GM10266 (cell line): Measurements from ENCODE around the gene B4GALNT1.
"Not testable (repeated sequence)": the region's sequence is repeated elsewhere in the genome, so short reads cannot be mapped to it uniquely, and the experiment has no call there.

ENCODE experiments used
- DNase-seq: peaks from one replicate; pipeline ENCODE4 v3.0.0; 2012; ENCODE audit errors: extremely low spot score
- TF ChIP-seq, protein P1 (sequence below): IDR thresholded peaks from 2 replicates; pipeline ENCODE4 v1.5.1; 2012; ENCODE audit warnings: mild to moderate bottlenecking, low read depth; ENCODE audit not compliant: control insufficient read depth, insufficient read depth; ENCODE audit errors: missing control alignments

Gene B4GALNT1

DNA sequence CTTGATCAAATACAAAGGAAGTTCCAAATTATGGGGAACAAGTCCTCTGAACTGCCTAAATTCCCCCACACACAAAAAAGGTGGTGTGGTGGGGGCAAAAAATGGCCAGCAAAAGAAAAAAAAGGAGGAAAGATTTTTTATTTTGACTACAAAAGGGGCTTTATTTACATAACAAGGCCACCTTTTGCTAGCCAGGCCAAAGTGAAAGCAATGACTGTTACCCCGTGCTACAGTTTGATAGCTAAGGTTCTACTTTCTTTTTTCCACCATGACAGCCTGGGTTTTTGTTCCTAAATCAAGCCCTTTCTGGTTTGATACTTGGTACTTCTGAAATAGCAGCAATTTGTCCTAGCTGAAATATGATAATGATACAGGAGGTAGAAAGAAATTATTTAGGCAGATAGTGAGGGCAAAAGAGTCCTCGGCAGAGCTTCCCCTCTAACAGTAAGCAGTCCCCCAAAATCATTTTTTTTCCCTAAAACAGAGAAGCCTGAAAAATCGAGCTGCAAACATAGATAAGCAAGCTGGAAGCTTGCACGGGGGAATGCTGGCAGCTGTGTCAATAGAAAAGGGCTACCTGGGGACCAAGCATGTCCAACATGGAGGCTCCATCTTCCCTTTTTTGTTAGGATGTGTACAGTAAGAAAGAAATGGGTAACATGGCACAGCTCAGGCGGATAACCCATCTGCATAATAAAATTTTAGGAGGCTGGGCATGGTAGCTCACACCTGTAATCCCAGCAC lies 8.9 kb upstream of the B4GALNT1 start:
- DNase-seq: no peak
- TF ChIP-seq, protein P1, sequence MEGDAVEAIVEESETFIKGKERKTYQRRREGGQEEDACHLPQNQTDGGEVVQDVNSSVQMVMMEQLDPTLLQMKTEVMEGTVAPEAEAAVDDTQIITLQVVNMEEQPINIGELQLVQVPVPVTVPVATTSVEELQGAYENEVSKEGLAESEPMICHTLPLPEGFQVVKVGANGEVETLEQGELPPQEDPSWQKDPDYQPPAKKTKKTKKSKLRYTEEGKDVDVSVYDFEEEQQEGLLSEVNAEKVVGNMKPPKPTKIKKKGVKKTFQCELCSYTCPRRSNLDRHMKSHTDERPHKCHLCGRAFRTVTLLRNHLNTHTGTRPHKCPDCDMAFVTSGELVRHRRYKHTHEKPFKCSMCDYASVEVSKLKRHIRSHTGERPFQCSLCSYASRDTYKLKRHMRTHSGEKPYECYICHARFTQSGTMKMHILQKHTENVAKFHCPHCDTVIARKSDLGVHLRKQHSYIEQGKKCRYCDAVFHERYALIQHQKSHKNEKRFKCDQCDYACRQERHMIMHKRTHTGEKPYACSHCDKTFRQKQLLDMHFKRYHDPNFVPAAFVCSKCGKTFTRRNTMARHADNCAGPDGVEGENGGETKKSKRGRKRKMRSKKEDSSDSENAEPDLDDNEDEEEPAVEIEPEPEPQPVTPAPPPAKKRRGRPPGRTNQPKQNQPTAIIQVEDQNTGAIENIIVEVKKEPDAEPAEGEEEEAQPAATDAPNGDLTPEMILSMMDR: no peak

DNA sequence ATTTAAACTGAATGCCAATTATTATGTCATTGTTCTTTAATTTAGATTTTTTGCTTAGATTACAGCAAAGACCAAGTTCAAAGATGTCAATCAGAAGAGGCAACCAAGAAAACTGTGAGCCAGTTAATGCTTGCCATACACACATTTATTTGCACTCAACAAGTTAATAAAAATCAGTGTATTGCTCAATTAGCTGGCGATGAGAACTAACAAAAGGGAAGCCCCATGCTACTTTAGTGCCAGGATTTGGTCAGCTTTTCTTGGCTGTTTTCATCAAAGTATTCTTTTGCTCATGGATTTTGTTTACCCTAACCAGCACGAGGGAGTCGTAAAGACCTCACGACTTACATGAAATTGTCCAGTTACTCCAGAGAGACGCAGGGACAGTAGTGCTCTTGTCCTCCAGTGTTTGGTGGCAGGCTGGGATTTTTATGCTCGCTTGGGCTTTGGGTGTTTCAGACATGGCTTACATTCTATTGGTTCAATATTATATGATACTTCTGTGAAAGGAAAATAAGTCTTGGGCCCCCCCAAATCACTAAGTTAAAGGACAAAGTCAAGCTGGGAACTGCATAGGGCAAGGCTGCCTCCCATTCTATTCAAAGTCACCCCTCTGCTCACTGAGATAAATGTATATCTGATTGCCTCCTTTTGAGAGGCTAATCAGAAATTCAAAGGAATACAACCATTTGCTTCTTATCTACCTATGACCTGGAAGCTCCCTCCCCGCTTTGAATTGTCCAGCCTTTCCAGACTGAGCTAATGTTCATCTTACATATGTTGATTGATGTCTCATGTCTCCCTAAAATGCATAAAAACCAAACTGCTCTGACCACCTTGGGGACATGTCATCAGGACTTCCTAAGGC lies 7.4 kb upstream of the B4GALNT1 start:
- DNase-seq: no peak
- TF ChIP-seq, protein P1: no peak

- TF ChIP-seq, protein P1: no peak
- no peak for DNase-seq
Observed at GRCh38 chr12:57638096-57638495, 5.1 kb upstream of the B4GALNT1 start.

- TF ChIP-seq, protein P1: no peak
- no peak for DNase-seq
Observed at GRCh38 chr12:57637364-57637763, 4.4 kb upstream of the B4GALNT1 start.

- not testable (repeated sequence) for DNase-seq
Observed at GRCh38 chr12:57636731-57637130, 3.7 kb upstream of the B4GALNT1 start.

GRCh38 chr12:57632073-57632957 lies 686 bp downstream of the B4GALNT1 start:
- TF ChIP-seq, protein P1: peak; percentile 6
- DNase-seq: peak; percentile 32

- TF ChIP-seq, protein P1: no peak
Observed at GRCh38 chr12:57631566-57632072, 1.4 kb downstream of the B4GALNT1 start.

More at GRCh38 chr12:57631566-57632072, 1.4 kb downstream of the B4GALNT1 start:
- no peak for DNase-seq
